Activated naive CD4-positive, alpha-beta T cell treated with anti-CD3 and anti-CD28 coated beads, Interleukin-2, amount 10 ng/mL, durations not matched to agents 7 days and 5 days (primary cell): ENCODE data around the gene MIEF1.
"Not testable (repeated sequence)": the region's sequence is repeated elsewhere in the genome, so short reads cannot be mapped to it uniquely, and the experiment has no call there.

ENCODE experiments used
- CTCF ChIA-PET: fragments of 350-600 bp; sonication (Branson Sonifier 250); formaldehyde crosslinking; loops from one replicate; lab custom pipeline; 2021; ENCODE audit warnings: antibody characterized with exemption; lab: Charles Lee
- DNase-seq: peaks from one replicate; pipeline ENCODE4 v3.0.0-alpha.2; 2020
- H3K27ac Mint-ChIP-seq: one replicate; pipeline ENCODE4 v1.8.0; 2021; ENCODE audit warnings: mild to moderate bottlenecking, moderate library complexity, mixed read lengths
- H3K27me3 Mint-ChIP-seq: one replicate; pipeline ENCODE4 v1.8.0; 2021; ENCODE audit warnings: mild to moderate bottlenecking, mixed read lengths
- H3K36me3 Mint-ChIP-seq: one replicate; pipeline ENCODE4 v1.8.0; 2021; ENCODE audit warnings: mixed read lengths
- H3K4me1 Mint-ChIP-seq: one replicate; pipeline ENCODE4 v1.8.0; 2021; ENCODE audit warnings: mixed read lengths
- H3K4me3 Mint-ChIP-seq: one replicate; pipeline ENCODE4 v1.8.0; 2021; ENCODE audit warnings: mild to moderate bottlenecking, moderate library complexity, mixed read lengths
- H3K9me3 Mint-ChIP-seq: one replicate; pipeline ENCODE4 v1.8.0; 2021; ENCODE audit warnings: mixed read lengths

Gene MIEF1

DNA sequence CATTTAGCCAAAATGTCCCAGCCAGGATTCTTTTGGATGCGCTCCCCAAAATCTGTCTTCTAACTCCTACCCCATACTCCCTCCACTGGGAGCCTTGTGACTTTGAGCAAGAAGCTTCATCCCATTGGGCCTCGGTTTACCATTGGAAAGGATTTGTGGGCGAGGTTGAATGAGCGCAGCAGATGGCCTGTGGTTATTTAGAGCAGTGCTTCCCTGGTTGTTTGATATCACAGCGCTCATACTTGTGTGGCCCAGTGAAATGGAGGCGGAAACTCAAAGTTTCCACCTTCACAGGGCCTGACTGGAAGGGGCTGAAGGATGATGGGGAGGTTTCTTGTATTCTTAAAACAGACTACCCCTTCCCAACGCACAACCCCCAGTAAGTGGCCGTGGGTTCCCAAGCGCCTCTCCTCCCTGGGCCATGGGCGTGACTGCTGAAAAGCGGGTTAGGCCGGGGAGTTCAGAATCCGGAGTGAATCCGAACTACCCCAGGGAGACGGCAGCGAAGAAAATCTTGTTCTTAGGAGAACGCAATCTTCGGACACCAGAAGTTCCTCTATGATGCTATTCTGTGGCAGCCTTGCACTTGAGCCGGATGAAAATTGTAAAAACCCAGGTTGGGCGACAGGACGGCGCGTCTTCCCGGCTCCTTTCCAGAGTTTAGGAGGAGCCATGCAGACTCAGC, 17.0 kb downstream of the MIEF1 start:
- CTCF ChIA-PET, result interaction anchor here (1.0 to 12.1 kb wide), 10 partner anchors 9 to 200 kb away, joined by 3 to 152 read pairs (median 6); partner anchors contain the start of genes MIEF1, RPL3 and TAB1
- Mint-ChIP-seq H3K9me3 (no peaks in the 10 kb centered on the region), H3K27me3 (peaks cover 7% of the 10 kb centered on the region), H3K4me3 (peak overlapping the region; percentile 93), H3K27ac (peak overlapping the region; percentile 98), H3K36me3 (peaks cover 57% of the 10 kb centered on the region), H3K4me1 (peaks cover 58% of the 10 kb centered on the region)
- peak; percentile 57 for DNase-seq

DNA sequence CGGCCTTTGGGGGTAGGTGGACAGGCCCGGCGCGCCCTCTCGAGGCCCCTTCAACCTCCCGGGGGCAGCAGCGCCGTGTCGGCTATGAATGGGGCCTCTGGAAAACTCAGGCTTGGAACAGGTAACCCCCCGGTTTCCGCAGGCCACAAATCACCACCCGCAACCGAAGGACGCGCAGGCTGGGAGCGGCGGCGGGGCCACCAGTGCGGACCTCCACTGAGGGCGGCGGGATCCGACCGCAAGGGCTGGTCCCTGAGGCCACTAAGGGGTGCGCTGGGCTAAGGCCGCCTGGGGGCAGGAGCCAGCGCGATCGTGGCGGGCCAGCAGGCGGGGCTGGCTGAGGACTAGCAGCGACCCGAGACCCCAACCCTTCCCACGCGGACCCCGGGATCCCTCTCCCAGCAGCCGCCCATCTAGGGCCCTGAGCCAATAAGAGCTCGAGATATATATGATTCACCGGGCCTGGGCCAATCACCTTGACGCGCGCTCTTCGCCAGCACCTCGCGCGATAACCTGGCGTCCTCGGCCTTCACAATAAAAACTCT, 17.7 kb downstream of the MIEF1 start:
- peaks cover 7% of the 10 kb centered on the region for H3K27me3 Mint-ChIP-seq
- no peaks in the 10 kb centered on the region for H3K9me3 Mint-ChIP-seq
- CTCF ChIA-PET, result interaction anchor here (0.6 to 1.2 kb wide), 9 partner anchors 9 to 201 kb away, joined by 3 to 9 read pairs (median 5); partner anchors contain the start of genes MIEF1, RPL3 and TAB1
- H3K4me1 Mint-ChIP-seq, result peaks cover 59% of the 10 kb centered on the region
- peak overlapping the region; percentile 98 for H3K27ac Mint-ChIP-seq
- peak overlapping the region; percentile 93 for H3K4me3 Mint-ChIP-seq
- peak; percentile 98 for DNase-seq
- peaks cover 58% of the 10 kb centered on the region for H3K36me3 Mint-ChIP-seq

DNA sequence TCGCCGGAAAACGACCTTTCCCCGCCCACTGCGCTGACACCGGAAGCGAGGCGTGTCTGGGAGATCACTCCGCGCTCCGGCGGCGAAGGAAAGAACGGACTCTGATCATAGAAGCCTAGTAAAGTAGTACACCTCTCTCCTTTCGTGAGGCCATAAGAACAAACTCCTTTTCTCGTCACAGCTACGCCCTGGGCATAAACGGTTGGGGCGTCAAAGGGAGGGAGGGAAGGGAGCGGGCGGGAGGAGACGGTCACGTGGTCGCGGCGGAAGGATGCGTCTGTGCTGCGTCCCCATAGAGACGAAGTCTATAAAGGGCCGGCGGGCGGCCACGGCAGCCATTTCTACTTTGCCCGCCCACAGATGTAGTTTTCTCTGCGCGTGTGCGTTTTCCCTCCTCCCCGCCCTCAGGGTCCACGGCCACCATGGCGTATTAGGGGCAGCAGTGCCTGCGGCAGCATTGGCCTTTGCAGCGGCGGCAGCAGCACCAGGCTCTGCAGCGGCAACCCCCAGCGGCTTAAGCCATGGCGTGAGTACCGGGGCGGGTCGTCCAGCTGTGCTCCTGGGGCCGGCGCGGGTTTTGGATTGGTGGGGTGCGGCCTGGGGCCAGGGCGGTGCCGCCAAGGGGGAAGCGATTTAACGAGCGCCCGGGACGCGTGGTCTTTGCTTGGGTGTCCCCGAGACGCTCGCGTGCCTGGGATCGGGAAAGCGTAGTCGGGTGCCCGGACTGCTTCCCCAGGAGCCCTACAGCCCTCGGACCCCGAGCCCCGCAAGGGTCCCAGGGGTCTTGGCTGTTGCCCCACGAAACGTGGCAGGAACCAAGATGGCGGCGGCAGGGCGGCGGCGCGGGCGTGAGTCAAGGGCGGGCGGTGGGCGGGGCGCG, 18.4 kb downstream of the MIEF1 start, which contains the start of gene ATF4:
ATF4 (plus strand) TSS at position 337 of the 880 bp plus-strand sequence. CDS start 884 bp downstream, outside the sequence.
- peaks cover 59% of the 10 kb centered on the region for H3K36me3 Mint-ChIP-seq

DNA sequence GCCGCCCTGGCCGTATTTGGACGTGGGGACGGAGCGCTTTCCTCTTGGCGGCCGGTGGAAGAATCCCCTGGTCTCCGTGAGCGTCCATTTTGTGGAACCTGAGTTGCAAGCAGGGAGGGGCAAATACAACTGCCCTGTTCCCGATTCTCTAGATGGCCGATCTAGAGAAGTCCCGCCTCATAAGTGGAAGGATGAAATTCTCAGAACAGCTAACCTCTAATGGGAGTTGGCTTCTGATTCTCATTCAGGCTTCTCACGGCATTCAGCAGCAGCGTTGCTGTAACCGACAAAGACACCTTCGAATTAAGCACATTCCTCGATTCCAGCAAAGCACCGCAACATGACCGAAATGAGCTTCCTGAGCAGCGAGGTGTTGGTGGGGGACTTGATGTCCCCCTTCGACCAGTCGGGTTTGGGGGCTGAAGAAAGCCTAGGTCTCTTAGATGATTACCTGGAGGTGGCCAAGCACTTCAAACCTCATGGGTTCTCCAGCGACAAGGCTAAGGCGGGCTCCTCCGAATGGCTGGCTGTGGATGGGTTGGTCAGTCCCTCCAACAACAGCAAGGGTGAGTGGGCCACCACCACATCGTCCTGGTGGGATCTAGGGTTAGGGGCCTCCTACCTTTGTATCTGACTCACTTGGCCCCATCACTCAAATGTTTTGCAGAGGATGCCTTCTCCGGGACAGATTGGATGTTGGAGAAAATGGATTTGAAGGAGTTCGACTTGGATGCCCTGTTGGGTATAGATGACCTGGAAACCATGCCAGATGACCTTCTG, 19.2 kb downstream of the MIEF1 start:
- DNase-seq, H3K9me3 Mint-ChIP-seq, CTCF ChIA-PET, H3K27me3 Mint-ChIP-seq: not testable (repeated sequence)
- Mint-ChIP-seq H3K4me1 (peaks cover 59% of the 10 kb centered on the region), H3K4me3 (peak overlapping the region; percentile 93), H3K27ac (peak overlapping the region; percentile 98), H3K36me3 (peaks cover 60% of the 10 kb centered on the region)

More for the DNA sequence above, 18.4 kb downstream of the MIEF1 start, which contains the start of gene ATF4:
- DNase-seq, result peak; percentile 89
- peaks cover 59% of the 10 kb centered on the region for H3K4me1 Mint-ChIP-seq
- H3K27ac Mint-ChIP-seq, result peak within 1 kb of the TSS; percentile 98
- no peaks in the 10 kb centered on the region for H3K9me3 Mint-ChIP-seq
- H3K27me3 Mint-ChIP-seq, result peaks cover 7% of the 10 kb centered on the region
- CTCF ChIA-PET, result interaction anchor here (0.6 to 1.2 kb wide), 9 partner anchors 9 to 202 kb away, joined by 3 to 9 read pairs (median 5); partner anchors contain the start of genes MIEF1, RPL3 and TAB1
- peak within 1 kb of the TSS; percentile 93 for H3K4me3 Mint-ChIP-seq

- DNase-seq, H3K9me3 Mint-ChIP-seq, H3K27me3 Mint-ChIP-seq, CTCF ChIA-PET: not testable (repeated sequence)
- Mint-ChIP-seq H3K36me3 (peaks cover 61% of the 10 kb centered on the region), H3K27ac (peak overlapping the region; percentile 98), H3K4me3 (peak overlapping the region; percentile 93), H3K4me1 (peaks cover 64% of the 10 kb centered on the region)
Measured at GRCh38 chr22:39522091-39522490, 20.0 kb downstream of the MIEF1 start.

DNA sequence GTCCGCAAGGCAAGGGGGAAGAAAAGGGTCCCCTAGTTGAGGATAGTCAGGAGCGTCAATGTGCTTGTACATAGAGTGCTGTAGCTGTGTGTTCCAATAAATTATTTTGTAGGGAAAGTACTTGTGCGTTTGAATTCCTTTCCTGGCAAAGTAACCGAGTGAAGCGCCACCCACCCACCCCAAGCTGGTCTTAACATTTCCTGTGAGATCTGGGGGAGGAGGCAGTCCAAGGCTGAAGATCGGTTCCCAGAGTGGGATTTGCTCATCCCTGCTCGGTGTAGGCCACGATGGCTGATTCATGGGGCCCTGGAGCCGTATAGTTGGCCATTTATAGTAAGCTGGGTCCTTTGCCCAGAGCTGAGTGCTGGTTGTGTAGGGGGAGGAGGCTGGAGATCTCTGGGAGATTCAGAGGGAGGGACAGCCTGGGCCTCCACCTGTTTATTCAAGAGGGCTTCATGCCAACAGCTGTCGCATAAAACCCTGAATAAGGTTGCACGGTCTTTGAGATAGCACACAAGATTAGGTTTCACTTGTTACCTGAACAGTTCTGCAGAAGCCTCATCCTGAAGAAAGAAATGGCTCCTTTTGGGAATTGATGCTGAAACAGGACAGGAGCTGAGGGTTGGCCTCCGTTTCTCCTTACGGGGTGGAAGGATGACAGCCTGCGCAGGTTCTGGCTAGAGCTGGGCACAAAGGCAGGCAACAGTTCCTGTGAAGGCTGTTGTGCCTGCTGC, 20.6 kb downstream of the MIEF1 start:
- Mint-ChIP-seq H3K4me3 (peak overlapping the region; percentile 93), H3K27ac (peak overlapping the region; percentile 98), H3K36me3 (peaks cover 66% of the 10 kb centered on the region), H3K9me3 (no peaks in the 10 kb centered on the region), H3K4me1 (peaks cover 69% of the 10 kb centered on the region), H3K27me3 (peaks cover 7% of the 10 kb centered on the region)
- peak; percentile 37 for DNase-seq
- CTCF ChIA-PET, result interaction anchor here (0.9 to 1.3 kb wide), 3 partner anchors 26 to 518 kb away, joined by 3 to 7 read pairs (median 6); no protein-coding TSS in a partner anchor

- H3K27me3 Mint-ChIP-seq, result peaks cover 7% of the 10 kb centered on the region
Measured at GRCh38 chr22:39524089-39524752, 22.1 kb downstream of the MIEF1 start.

DNA sequence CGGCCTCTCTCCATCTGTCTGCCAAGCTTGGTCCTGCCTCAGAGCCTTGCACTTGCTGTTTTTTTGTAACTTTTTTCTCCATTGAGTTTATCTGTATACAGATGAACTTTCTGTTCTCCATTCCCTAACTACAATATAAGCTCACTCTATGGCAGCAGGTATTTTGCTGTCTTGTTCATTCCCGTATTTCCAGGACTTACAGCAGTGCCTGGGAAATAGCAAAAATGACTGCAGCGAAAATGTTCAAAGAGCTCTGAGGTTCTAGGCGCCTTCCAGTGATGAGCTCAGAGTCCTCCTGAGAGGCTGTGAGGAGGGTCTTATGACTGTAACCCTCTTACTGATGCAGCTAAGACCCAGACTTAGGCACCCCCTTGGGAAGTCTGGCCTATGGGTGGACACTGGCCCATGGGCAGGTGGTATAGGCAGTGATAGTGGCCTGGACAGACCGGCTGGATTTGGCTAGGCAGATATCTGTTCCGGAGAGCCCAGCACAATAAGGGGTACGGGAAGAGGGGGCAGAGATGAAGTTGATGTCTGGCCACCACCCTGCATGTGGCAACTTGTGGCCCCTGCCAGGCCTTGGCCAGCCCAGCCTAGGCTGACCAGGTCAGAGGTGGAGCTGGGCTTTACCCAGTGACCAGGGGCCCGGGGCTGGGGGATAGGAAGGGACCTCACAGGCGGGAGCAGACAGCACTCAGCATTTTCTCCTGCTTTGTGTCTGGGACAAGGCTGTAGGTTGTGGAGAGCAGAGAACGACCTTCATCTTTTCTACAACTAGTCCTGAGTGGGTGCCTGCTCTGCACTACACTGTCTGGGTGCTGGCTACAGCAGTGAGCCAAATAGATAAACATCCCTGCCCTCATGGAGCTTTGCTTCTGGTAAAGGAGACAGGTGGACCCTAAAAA, 22.9 kb downstream of the MIEF1 start:
- Mint-ChIP-seq H3K36me3 (peaks cover 75% of the 10 kb centered on the region), H3K27ac (peak overlapping the region; percentile 81), H3K9me3 (no peaks in the 10 kb centered on the region), H3K4me1 (peaks cover 78% of the 10 kb centered on the region), H3K27me3 (peaks cover 5% of the 10 kb centered on the region), H3K4me3 (no peak overlapping the region)
- CTCF ChIA-PET, result interaction anchor here (0.8 to 2.2 kb wide), 8 partner anchors 10 to 207 kb away, joined by 3 to 9 read pairs (median 4); partner anchors contain the start of gene MIEF1
- no peak for DNase-seq

More at GRCh38 chr22:39524089-39524752, 22.1 kb downstream of the MIEF1 start:
- H3K27ac Mint-ChIP-seq, result peak overlapping the region; percentile 71
- no peak overlapping the region for H3K4me3 Mint-ChIP-seq
- H3K9me3 Mint-ChIP-seq, result no peaks in the 10 kb centered on the region
- H3K4me1 Mint-ChIP-seq, result peaks cover 72% of the 10 kb centered on the region
- DNase-seq, result no peak
- CTCF ChIA-PET, result interaction anchor here (1.1 to 2.2 kb wide), 7 partner anchors 10 to 206 kb away, joined by 3 to 9 read pairs (median 4); partner anchors contain the start of gene MIEF1
- H3K36me3 Mint-ChIP-seq, result peaks cover 67% of the 10 kb centered on the region

GRCh38 chr22:39525658-39525975, 23.5 kb downstream of the MIEF1 start:
- H3K4me1 Mint-ChIP-seq, result peaks cover 84% of the 10 kb centered on the region
- H3K9me3 Mint-ChIP-seq, result no peaks in the 10 kb centered on the region
- DNase-seq, result no peak
- peak overlapping the region; percentile 81 for H3K27ac Mint-ChIP-seq
- CTCF ChIA-PET, result interaction anchor here (0.8 to 2.2 kb wide), 3 partner anchors 28 to 33 kb away, joined by 3 to 9 read pairs (median 8); no protein-coding TSS in a partner anchor
- H3K4me3 Mint-ChIP-seq, result no peak overlapping the region
- peaks cover 75% of the 10 kb centered on the region for H3K36me3 Mint-ChIP-seq
- H3K27me3 Mint-ChIP-seq, result no peaks in the 10 kb centered on the region

GRCh38 chr22:39526736-39527171, 24.7 kb downstream of the MIEF1 start:
- Mint-ChIP-seq H3K36me3 (peaks cover 73% of the 10 kb centered on the region), H3K4me1 (peaks cover 93% of the 10 kb centered on the region), H3K27me3 (no peaks in the 10 kb centered on the region), H3K9me3 (no peaks in the 10 kb centered on the region), H3K27ac (peak overlapping the region; percentile 81), H3K4me3 (no peak overlapping the region)
- CTCF ChIA-PET, result interaction anchor here (0.7 to 7.0 kb wide), 5 partner anchors 32 to 356 kb away, joined by 3 to 216 read pairs (median 4); partner anchors contain the start of gene RPL3
- peak; percentile 50 for DNase-seq

DNA sequence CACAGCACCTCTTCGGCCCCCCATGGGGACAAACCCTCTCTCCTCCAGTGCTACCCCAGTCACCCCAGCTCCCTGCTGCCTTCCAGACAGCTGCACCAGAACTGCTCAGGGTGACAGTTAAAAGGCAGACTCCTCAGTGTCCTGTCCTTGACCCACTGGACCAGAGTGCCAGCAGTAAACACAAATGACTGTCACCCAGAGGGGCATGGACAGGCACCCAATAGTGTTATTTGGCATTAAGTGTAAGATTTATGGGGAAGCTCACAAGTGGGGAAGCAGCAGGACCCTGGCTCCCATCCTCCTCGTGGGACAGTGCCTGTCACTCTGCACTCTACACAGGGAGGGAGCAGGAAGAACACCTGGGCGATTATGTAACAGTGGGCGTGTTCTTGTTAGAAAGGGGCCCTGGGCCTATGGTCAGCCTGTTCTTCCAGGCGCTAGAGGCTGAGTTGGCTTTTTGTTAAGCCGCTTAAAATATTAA, 25.4 kb downstream of the MIEF1 start:
- no peak overlapping the region for H3K4me3 Mint-ChIP-seq
- peaks cover 91% of the 10 kb centered on the region for H3K4me1 Mint-ChIP-seq
- H3K9me3 Mint-ChIP-seq, result no peaks in the 10 kb centered on the region
- H3K36me3 Mint-ChIP-seq, result peaks cover 70% of the 10 kb centered on the region
- H3K27me3 Mint-ChIP-seq, result no peaks in the 10 kb centered on the region
- DNase-seq, result no peak
- CTCF ChIA-PET, result interaction anchor here (1.0 to 7.0 kb wide), 5 partner anchors 11 to 357 kb away, joined by 3 to 216 read pairs (median 17); partner anchors contain the start of gene RPL3
- H3K27ac Mint-ChIP-seq, result peak overlapping the region; percentile 81
